DOHH2 (cell line): Measurements from ENCODE around the gene ACOT11.

Experiments used
- EZH2phosphoT487 ChIP-seq: fragments of 200-600 bp; sonication (generic); IDR thresholded peaks from 2 replicates; pipeline ENCODE4 v1.6.1; 2017; ENCODE audit warnings: borderline replicate concordance, mild to moderate bottlenecking, antibody characterized with exemption, low read length, moderate library complexity, mixed read lengths
- TF ChIP-seq, protein P1 (sequence below): fragments of 200-600 bp; sonication (generic); IDR thresholded peaks from one replicate; pipeline ENCODE4 v1.5.1; 2014; ENCODE audit warnings: antibody characterized with exemption, mild to moderate bottlenecking, low read depth, low read length; ENCODE audit not compliant: poor library complexity, severe bottlenecking

DNA sequence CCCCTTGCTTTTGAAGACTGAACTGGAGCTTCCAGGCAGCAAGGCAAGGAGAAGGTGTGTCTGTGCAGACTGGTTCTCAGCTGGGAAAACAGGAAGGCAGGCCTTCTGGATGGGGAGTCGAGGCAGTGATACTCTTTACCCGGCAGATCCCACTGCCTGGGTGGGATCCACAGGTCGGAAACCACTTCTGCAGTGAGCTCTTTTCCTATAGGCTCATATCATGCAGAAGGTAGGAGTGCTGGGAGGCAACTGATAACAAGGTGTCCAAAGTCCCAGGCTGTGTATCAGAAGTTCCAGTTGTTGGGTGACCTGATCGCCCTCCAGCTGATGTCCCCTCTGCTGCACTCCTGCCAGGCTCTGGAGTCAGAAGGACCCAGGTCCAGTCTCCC is 17.1 kb downstream of the ACOT11 start:
- no peak for TF ChIP-seq EZH2phosphoT487
- TF ChIP-seq, protein P1, sequence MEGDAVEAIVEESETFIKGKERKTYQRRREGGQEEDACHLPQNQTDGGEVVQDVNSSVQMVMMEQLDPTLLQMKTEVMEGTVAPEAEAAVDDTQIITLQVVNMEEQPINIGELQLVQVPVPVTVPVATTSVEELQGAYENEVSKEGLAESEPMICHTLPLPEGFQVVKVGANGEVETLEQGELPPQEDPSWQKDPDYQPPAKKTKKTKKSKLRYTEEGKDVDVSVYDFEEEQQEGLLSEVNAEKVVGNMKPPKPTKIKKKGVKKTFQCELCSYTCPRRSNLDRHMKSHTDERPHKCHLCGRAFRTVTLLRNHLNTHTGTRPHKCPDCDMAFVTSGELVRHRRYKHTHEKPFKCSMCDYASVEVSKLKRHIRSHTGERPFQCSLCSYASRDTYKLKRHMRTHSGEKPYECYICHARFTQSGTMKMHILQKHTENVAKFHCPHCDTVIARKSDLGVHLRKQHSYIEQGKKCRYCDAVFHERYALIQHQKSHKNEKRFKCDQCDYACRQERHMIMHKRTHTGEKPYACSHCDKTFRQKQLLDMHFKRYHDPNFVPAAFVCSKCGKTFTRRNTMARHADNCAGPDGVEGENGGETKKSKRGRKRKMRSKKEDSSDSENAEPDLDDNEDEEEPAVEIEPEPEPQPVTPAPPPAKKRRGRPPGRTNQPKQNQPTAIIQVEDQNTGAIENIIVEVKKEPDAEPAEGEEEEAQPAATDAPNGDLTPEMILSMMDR = no peak
